GM03348 (cell line): ENCODE measurements around the gene CYB5R4.
"Not testable (repeated sequence)": the region's sequence is repeated elsewhere in the genome, so short reads cannot be mapped to it uniquely, and the experiment has no call there.

Experiments
- DNase-seq: peaks from one replicate; pipeline ENCODE4 v3.0.0; 2012; ENCODE audit warnings: low spot score

CYB5R4 gene

DNA sequence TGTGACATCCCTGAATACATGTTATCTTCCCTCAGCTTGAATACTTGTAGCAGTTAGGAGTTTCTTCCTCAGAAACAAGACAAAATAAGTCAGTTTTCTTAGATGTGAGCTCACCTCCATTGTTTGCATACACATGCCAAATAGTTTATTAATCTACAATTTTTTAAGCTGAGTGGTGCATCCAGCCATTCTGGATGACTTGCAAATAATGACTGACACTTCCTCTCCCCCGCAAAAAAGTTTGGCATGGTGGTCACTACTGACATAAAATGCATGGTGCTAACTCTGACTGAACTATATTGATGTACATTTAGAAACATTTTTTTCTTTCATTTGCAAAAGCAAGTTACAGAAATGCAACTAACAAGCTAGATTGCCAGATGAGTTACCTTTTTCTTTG is 55.5 kb downstream of the CYB5R4 start:
- DNase-seq, result no peak

DNA sequence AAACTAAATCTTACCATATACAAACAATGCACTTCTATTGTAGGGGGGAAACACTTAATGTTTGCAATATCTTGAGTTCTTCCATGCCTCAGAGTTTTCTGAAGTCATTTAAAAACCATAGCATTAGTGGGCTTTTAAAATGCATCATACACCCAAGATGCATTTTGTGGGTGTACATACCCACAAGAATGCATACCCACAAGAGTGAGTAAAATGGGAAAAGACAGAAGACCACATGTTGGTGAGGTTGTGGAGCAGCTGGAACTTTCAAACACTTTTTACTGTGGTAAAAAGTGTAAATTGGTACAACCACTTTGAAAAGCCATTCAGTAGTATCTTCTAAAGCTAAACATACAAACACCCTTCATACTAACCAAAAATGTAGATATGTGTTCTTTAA is 57.5 kb downstream of the CYB5R4 start:
- DNase-seq, result no peak

DNA sequence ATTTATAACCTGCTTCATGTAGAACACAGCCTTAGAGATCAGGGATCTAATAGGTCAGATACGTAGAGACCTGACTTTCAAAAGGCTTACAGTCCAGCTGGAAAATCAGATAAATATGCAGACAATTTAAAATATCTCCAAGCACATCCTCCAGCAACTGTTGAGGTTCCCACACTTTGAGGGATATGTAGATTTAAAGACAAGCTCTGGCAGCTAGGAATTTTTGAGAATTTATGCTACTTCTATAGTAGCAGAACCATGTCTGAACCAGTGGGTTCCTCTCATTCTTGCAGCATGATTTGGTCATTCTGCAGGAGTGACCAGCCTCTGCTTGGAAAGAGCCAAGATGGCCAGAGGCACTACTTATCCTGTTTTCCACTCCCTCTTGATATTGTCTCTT is 60.5 kb downstream of the CYB5R4 start:
- DNase-seq, result peak; percentile 47

GRCh38 chr6:83921315-83921714 is 61.8 kb downstream of the CYB5R4 start:
- no peak for DNase-seq

DNA sequence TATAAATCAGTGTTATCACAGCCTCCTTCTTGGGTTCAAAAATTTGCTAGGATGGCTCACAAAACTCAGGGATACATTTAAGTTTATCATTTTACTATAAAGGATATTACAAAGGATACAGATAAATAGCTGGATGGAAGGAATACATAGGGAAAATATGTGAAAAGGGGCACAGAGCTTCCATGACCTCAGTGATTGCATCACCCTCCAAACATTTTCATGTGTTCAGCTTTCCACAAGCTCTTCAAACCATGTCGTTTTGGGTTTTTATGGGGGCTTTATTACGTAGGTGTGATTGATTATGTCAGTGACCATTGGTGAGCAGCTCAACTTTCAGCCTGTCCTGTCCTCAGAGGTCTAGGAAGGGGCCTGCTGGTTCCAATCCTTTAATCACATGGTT is 68.0 kb downstream of the CYB5R4 start:
- no peak for DNase-seq

GRCh38 chr6:83928286-83928685 is 68.8 kb downstream of the CYB5R4 start:
- no peak for DNase-seq

DNA sequence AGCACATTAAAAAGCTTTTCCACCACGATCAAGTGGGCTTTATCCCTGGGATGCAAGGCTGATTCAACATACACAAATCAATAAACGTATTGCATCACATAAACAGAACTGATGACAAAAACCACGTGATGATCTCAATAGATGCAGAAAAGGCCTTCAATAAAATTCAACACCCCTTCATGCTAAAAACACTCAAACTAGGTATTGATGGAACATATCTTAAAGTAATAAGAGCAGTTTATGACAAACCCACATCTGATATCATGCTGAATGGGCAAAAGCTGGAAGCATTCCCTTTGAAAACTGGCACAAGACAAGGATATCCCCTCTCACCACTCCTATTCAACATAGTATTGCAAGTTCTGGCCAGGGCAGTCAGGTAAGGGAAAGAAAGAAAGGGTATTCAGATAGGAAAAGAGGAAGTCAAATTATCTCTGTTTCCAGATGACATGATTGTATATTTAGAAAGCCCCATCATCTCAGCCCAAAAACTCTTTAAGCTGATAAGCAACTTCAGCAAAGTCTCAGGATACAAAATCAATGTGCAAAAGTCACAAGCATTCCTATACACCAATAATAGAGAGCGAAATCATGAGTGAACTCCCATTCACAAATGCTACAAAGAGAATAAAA is 86.8 kb downstream of the CYB5R4 start:
- DNase-seq, result not testable (repeated sequence)

GRCh38 chr6:83947983-83948382 is 88.5 kb downstream of the CYB5R4 start:
- not testable (repeated sequence) for DNase-seq

DNA sequence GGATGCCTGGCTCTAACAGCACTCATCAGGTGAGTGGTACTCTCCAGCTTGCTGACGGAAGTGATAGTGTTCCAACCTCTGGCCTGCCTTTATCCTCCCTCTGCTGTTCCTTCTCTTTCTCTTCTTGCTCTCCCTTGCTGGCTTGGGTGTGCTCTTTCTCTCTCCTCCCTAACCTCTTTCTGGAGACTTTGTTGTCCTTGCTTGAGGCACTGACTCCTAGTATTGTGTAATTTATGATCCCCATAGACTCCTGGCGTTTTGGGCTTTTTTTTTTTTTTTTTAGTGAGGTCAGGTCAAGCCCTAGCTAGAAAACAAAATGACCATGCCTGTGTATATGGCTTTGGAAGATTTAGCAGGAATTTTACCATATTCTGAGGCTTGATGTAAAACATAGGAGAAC is 89.4 kb downstream of the CYB5R4 start:
- DNase-seq, result no peak

GRCh38 chr6:83951423-83951822 is 91.9 kb downstream of the CYB5R4 start:
- not testable (repeated sequence) for DNase-seq

DNA sequence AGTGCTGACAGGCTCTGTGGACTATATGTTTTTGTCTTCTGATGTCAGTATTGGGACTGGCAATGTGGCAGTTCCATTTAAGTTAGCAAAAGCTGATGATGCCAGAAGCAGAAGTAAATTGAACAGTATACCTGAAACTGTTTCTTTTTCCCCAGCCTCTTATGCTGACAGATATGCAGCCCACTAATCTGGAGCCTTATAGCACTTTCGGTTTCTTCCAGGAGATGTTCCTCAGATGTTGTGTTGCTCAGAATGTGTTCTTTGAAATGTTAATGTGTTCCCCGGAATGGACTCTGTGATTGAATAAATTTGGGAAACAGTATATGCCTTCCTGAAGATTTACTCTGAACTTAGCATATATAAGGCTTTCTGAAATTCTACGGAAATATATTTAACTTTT is 93.3 kb downstream of the CYB5R4 start:
- DNase-seq, result peak; percentile 10

GRCh38 chr6:83954371-83954770 is 94.9 kb downstream of the CYB5R4 start:
- no peak for DNase-seq

DNA sequence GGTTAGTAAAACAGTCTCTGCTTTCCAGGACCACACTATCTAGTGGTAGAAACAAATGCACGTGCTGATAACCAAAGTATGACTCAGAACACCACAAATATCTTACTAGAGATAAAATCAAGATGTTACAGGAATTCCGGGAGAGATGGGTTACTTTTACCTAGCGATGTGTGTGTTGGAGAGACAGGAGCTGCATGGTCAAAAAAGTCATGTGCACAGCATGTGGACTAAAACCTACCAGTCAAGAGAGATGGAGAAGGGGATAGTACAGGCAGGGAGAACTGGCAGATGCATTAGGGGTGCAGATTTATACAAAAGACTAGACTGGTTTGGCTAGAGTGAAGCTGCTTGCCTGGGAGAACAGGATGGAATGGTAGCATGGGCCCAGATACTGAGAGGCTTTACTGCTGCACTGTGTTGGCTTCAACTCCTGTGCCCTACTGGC is 98.8 kb downstream of the CYB5R4 start:
- DNase-seq, result no peak

- no peak for DNase-seq
Measured at GRCh38 chr6:83960664-83961063, 101.2 kb downstream of the CYB5R4 start.

GRCh38 chr6:83962582-83962981 is 103.1 kb downstream of the CYB5R4 start:
- no peak for DNase-seq

- DNase-seq, result no peak
Measured at GRCh38 chr6:83966539-83966938, 107.0 kb downstream of the CYB5R4 start.

GRCh38 chr6:83970582-83970981 is 111.1 kb downstream of the CYB5R4 start:
- no peak for DNase-seq

- DNase-seq, result no peak
Measured at GRCh38 chr6:83974409-83975050, 115.0 kb downstream of the CYB5R4 start.

DNA sequence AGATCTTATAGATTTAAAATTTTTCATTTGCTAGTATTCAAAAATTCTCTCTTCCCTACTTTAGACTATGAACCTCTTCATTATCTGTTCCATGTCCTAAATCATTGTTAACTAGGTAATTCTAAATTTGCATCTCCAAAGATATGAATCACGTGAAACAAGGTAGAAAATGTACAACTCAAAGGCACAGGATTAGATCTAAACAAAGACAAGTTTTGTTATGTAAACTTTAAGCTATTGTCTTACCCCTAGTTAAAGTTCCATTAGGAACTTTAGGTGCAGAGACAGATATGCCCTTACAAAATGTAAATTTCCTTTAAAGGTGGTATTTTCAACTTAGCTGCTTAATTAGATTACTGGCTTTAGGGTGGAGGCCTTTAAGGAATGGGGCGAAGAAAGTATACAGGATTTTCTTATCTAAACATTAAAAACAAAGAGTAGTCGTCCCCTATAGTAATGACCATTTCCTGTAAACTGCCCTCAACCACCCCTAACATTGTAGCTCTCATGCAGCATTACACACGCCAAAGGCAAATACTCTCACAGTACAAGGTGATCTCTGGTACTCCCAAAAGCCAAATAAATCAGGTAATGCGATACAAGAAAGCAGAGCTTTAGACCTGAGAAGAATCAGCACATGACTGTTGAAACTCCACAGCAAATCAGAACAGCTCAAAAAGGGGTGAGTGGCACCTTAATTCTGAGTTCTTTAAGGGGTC is 116.7 kb downstream of the CYB5R4 start:
- DNase-seq, result no peak

DNA sequence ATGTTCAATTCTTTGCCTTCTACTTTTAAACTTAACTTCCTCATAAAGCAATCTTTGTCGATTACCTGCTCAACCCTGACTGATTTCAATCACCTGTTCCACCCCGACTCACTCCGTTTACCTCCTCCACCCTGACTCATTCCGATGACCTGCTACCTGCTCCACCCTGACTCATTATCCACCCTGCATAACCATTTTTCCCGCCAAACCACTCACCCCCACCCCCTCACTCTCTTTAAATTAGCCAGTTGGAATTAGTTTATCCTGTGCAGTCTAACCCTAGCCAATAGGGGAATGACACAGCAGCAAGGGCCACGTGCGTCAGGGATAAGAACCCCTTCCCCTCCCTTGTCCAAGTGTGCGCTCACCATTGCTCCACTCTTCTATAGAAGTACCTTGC is 117.4 kb downstream of the CYB5R4 start:
- DNase-seq, result no peak

DNA sequence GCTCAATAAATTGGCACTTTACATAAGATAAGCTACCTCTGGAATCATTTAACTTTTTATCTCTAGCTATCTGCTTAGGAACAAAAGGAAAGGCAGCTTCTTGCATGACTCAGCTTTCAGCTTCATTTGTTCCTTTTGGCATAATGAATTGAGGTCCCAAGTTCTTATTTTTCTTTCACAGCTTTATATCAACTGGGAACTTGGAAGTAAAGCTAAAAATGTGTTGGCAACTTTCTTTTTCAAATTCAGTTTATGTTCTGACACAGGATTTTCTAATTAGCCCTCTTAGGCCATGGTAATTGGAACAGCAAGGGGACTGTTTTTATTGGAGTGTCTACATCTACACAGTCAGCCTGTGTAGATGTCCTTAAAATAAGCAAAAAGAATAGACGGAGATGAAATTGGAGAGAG is 118.8 kb downstream of the CYB5R4 start:
- DNase-seq, result no peak

- no peak for DNase-seq
Measured at GRCh38 chr6:83978997-83979396, 119.5 kb downstream of the CYB5R4 start.

- no peak for DNase-seq
Measured at GRCh38 chr6:83984411-83984810, 124.9 kb downstream of the CYB5R4 start.
